GM06990 (cell line): ENCODE results near the gene HPCAL1.

Source experiments
- DNase-seq: peaks from one replicate; pipeline ENCODE4 v3.0.0-alpha.2; 2011; ENCODE audit not compliant: insufficient read length; ENCODE audit errors: extremely low read depth
- H3K27me3 ChIP-seq: replicated peaks from 2 replicates; pipeline ENCODE4 v1.6.0; 2011; ENCODE audit warnings: low read length; ENCODE audit not compliant: control insufficient read depth, insufficient read depth
- H3K36me3 ChIP-seq: 2 replicates; pipeline ENCODE4 v1.5.1; 2011; ENCODE audit warnings: low read length; ENCODE audit not compliant: control insufficient read depth, insufficient read depth
- H3K4me3 ChIP-seq: replicated peaks from 2 replicates; pipeline ENCODE4 v1.5.1; 2011; ENCODE audit warnings: low read depth, mild to moderate bottlenecking, control low read depth, low read length
- CTCF ChIP-seq: IDR thresholded peaks from 2 replicates; pipeline ENCODE4 v1.5.1; 2011; ENCODE audit warnings: low read length, control low read depth, mild to moderate bottlenecking, inconsistent platforms; ENCODE audit not compliant: insufficient read depth, poor library complexity, severe bottlenecking

Gene HPCAL1

GRCh38 chr2:10476723-10477442 lies 174.2 kb downstream of the HPCAL1 start:
- H3K27me3 ChIP-seq: no peaks in the 10 kb centered on the region
- DNase-seq: no peak
- H3K4me3 ChIP-seq: no peak overlapping the region
- H3K36me3 ChIP-seq: no peaks in the 10 kb centered on the region
- no peak for TF ChIP-seq CTCF
